ENCODE measurements around the gene PPDPF. TPM values are rescaled to one million over a fixed set of nuclear protein-coding genes. Genes with fewer than 3 reads are reported as not detected.

The PPDPF gene
- total RNA-seq, 1 experiment from 2014 or later = 245 TPM

GRCh38 chr20:63547725-63548480 lies 27.3 kb downstream of the PPDPF start, which contains the start of gene SRMS:
TSS of gene SRMS (minus strand) at chr20:63547749. CDS start at chr20:63547463, 286 bp downstream.
- TF ChIP-seq CTCF (conservative IDR thresholded peaks at IDR 0.05; ENCODE audit: low read depth, low read length) (no peak), EZH2 (IDR thresholded peaks at IDR 0.05; ENCODE audit: low read length, unreplicated experiment) (no peak), EZH2phosphoT487 (IDR thresholded peaks at IDR 0.05; ENCODE audit: borderline replicate concordance, low read length) (no peak)
- H3K9ac ChIP-seq (ENCODE audit: low read length) = no peak within 1 kb of the TSS
- CTCF ChIA-PET = no interaction called here
- intact Hi-C loops (cut with micrococcal nuclease) = no loop called here
- DNase-seq (peak; percentile 15), ATAC-seq (peak; percentile 30)
- H3K9me2 ChIP-seq (replicated peaks; ENCODE audit: low read length) = no peaks in the 10 kb centered on the region
- H3K79me2 ChIP-seq (ENCODE audit: low read length) = no peaks in the 10 kb centered on the region
- H4K20me1 ChIP-seq (ENCODE audit: low read length) = no peaks in the 10 kb centered on the region
- H3K36me3 ChIP-seq (ENCODE audit: low read depth, low read length) = no peaks in the 10 kb centered on the region
- H3K27ac ChIP-seq (ENCODE audit: low read length) = no peak within 1 kb of the TSS
- H3K4me1 ChIP-seq (ENCODE audit: insufficient read depth, low read length) = peaks cover 34% of the 10 kb centered on the region
- no peaks in the 10 kb centered on the region for H3F3A ChIP-seq (ENCODE audit: low read length, unreplicated experiment)
- H3K4me3 ChIP-seq (ENCODE audit: low read length) = no peak within 1 kb of the TSS
- H3K4me2 ChIP-seq (ENCODE audit: low read length) = peak within 1 kb of the TSS; percentile 20; the same call in 1 of the 2 replicates
- no peaks in the 10 kb centered on the region for H3K27me3 ChIP-seq (ENCODE audit: low read length)
- BruUV-seq (replicated peaks) = no TSS peak
- H2AFZ ChIP-seq (ENCODE audit: low read length) = no peak within 1 kb of the TSS; the same call in 1 of the 2 replicates
- no peaks in the 10 kb centered on the region for H3K9me3 ChIP-seq (ENCODE audit: low read length)
- POLR2A ChIA-PET (ENCODE audit: unreplicated experiment) = no interaction called here

- CTCF ChIA-PET = no interaction called here
- TF ChIP-seq CTCF (conservative IDR thresholded peaks at IDR 0.05; ENCODE audit: low read depth, low read length) (no peak), EZH2 (IDR thresholded peaks at IDR 0.05; ENCODE audit: low read length, unreplicated experiment) (no peak), EZH2phosphoT487 (IDR thresholded peaks at IDR 0.05; ENCODE audit: borderline replicate concordance, low read length) (no peak)
Measured at GRCh38 chr20:63548542-63548941, 28.0 kb downstream of the PPDPF start.

GRCh38 chr20:63549019-63549418 lies 28.5 kb downstream of the PPDPF start:
- Histone ChIP-seq H3K27ac (ENCODE audit: low read length) (no peak overlapping the region), H3K9ac (ENCODE audit: low read length) (no peak overlapping the region), H3K4me3 (ENCODE audit: low read length) (no peak overlapping the region), H3K79me2 (ENCODE audit: low read length) (no peaks in the 10 kb centered on the region), H4K20me1 (ENCODE audit: low read length) (no peaks in the 10 kb centered on the region), H3K4me2 (ENCODE audit: low read length) (no peak overlapping the region), H3K9me2 (replicated peaks; ENCODE audit: low read length) (no peaks in the 10 kb centered on the region), H3K27me3 (ENCODE audit: low read length) (no peaks in the 10 kb centered on the region), H3K9me3 (ENCODE audit: low read length) (no peaks in the 10 kb centered on the region), H3K36me3 (ENCODE audit: low read depth, low read length) (no peaks in the 10 kb centered on the region), H3F3A (ENCODE audit: low read length, unreplicated experiment) (no peaks in the 10 kb centered on the region), H2AFZ (ENCODE audit: low read length) (no peak overlapping the region), H3K4me1 (ENCODE audit: insufficient read depth, low read length) (peaks cover 36% of the 10 kb centered on the region)
- TF ChIP-seq CTCF (conservative IDR thresholded peaks at IDR 0.05; ENCODE audit: low read depth, low read length) (no peak), EZH2 (IDR thresholded peaks at IDR 0.05; ENCODE audit: low read length, unreplicated experiment) (no peak), EZH2phosphoT487 (IDR thresholded peaks at IDR 0.05; ENCODE audit: borderline replicate concordance, low read length) (no peak)
- intact Hi-C loops (cut with micrococcal nuclease) = no loop called here
- DNase-seq = no peak
- ChIA-PET CTCF (no interaction called here), POLR2A (ENCODE audit: unreplicated experiment) (no interaction called here)
- no TSS peak for BruUV-seq (replicated peaks)
- no peak for ATAC-seq

More at GRCh38 chr20:63548542-63548941, 28.0 kb downstream of the PPDPF start:
- POLR2A ChIA-PET (ENCODE audit: unreplicated experiment) = no interaction called here
- peaks cover 36% of the 10 kb centered on the region for H3K4me1 ChIP-seq (ENCODE audit: insufficient read depth, low read length)
- H3K4me2 ChIP-seq (ENCODE audit: low read length) = no peak overlapping the region
- intact Hi-C loops (cut with micrococcal nuclease) = no loop called here
- H2AFZ ChIP-seq (ENCODE audit: low read length) = no peak overlapping the region
- no peaks in the 10 kb centered on the region for H3K27me3 ChIP-seq (ENCODE audit: low read length)
- H3K4me3 ChIP-seq (ENCODE audit: low read length) = no peak overlapping the region
- no peak for DNase-seq
- no peak overlapping the region for H3K27ac ChIP-seq (ENCODE audit: low read length)
- no peaks in the 10 kb centered on the region for H3K79me2 ChIP-seq (ENCODE audit: low read length)
- no TSS peak for BruUV-seq (replicated peaks)
- H3F3A ChIP-seq (ENCODE audit: low read length, unreplicated experiment) = no peaks in the 10 kb centered on the region
- no peak overlapping the region for H3K9ac ChIP-seq (ENCODE audit: low read length)
- no peak for ATAC-seq
- no peaks in the 10 kb centered on the region for H3K36me3 ChIP-seq (ENCODE audit: low read depth, low read length)
- no peaks in the 10 kb centered on the region for H3K9me2 ChIP-seq (replicated peaks; ENCODE audit: low read length)
- H4K20me1 ChIP-seq (ENCODE audit: low read length) = no peaks in the 10 kb centered on the region
- no peaks in the 10 kb centered on the region for H3K9me3 ChIP-seq (ENCODE audit: low read length)
